T-helper 1 cell treated with Interleukin-12 subunit alpha and Interleukin-12 subunit beta and Interleukin-4 antibody, amounts not matched to agents 30 μg/mL and 1 μg/mL, for 36 hours (primary cell): Measurements from ENCODE around the gene EAF1.

Experiments used
- H3K27ac Mint-ChIP-seq: one replicate; pipeline ENCODE4 v1.8.0; 2021; ENCODE audit warnings: mild to moderate bottlenecking, mixed read lengths
- H3K27me3 Mint-ChIP-seq: one replicate; pipeline ENCODE4 v1.8.0; 2021; ENCODE audit warnings: low read depth, mixed read lengths
- H3K36me3 Mint-ChIP-seq: one replicate; pipeline ENCODE4 v1.8.0; 2021; ENCODE audit warnings: low read depth, mixed read lengths
- H3K4me1 Mint-ChIP-seq: one replicate; pipeline ENCODE4 v1.8.0; 2021; ENCODE audit warnings: low read depth, mixed read lengths
- H3K4me3 Mint-ChIP-seq: one replicate; pipeline ENCODE4 v1.8.0; 2021; ENCODE audit warnings: mild to moderate bottlenecking, moderate library complexity, mixed read lengths
- H3K9me3 Mint-ChIP-seq: one replicate; pipeline ENCODE4 v1.8.0; 2021; ENCODE audit warnings: mixed read lengths

Gene EAF1

GRCh38 chr3:15430624-15431023 is 3.2 kb downstream of the EAF1 start:
- H3K9me3 Mint-ChIP-seq: peaks cover 3% of the 10 kb centered on the region
- H3K36me3 Mint-ChIP-seq: peaks cover 39% of the 10 kb centered on the region
- peaks cover 41% of the 10 kb centered on the region for H3K4me1 Mint-ChIP-seq
- H3K27me3 Mint-ChIP-seq: no peaks in the 10 kb centered on the region
- H3K4me3 Mint-ChIP-seq: no peak overlapping the region
- peak overlapping the region; percentile 33 for H3K27ac Mint-ChIP-seq

- H3K9me3 Mint-ChIP-seq: peaks cover 3% of the 10 kb centered on the region
- H3K27ac Mint-ChIP-seq: no peak overlapping the region
- H3K36me3 Mint-ChIP-seq: peaks cover 42% of the 10 kb centered on the region
- no peaks in the 10 kb centered on the region for H3K27me3 Mint-ChIP-seq
- H3K4me3 Mint-ChIP-seq: no peak overlapping the region
- H3K4me1 Mint-ChIP-seq: peaks cover 34% of the 10 kb centered on the region
Observed at GRCh38 chr3:15431256-15431837, 3.9 kb downstream of the EAF1 start.

- Mint-ChIP-seq H3K27ac (no peak overlapping the region), H3K27me3 (no peaks in the 10 kb centered on the region), H3K36me3 (peaks cover 36% of the 10 kb centered on the region), H3K4me1 (peaks cover 24% of the 10 kb centered on the region), H3K9me3 (no peaks in the 10 kb centered on the region), H3K4me3 (no peak overlapping the region)
Observed at GRCh38 chr3:15433531-15433930, 6.1 kb downstream of the EAF1 start.

GRCh38 chr3:15434756-15435155 is 7.4 kb downstream of the EAF1 start:
- Mint-ChIP-seq H3K36me3 (peaks cover 46% of the 10 kb centered on the region), H3K4me1 (peaks cover 21% of the 10 kb centered on the region), H3K4me3 (no peak overlapping the region), H3K27ac (no peak overlapping the region), H3K9me3 (no peaks in the 10 kb centered on the region), H3K27me3 (no peaks in the 10 kb centered on the region)

GRCh38 chr3:15436246-15436645 is 8.8 kb downstream of the EAF1 start:
- peaks cover 28% of the 10 kb centered on the region for H3K4me1 Mint-ChIP-seq
- no peaks in the 10 kb centered on the region for H3K27me3 Mint-ChIP-seq

GRCh38 chr3:15438983-15439382 is 11.6 kb downstream of the EAF1 start:
- Mint-ChIP-seq H3K27ac (no peak overlapping the region), H3K4me3 (no peak overlapping the region), H3K9me3 (no peaks in the 10 kb centered on the region), H3K27me3 (no peaks in the 10 kb centered on the region), H3K36me3 (peaks cover 64% of the 10 kb centered on the region), H3K4me1 (peaks cover 19% of the 10 kb centered on the region)

More at GRCh38 chr3:15436246-15436645, 8.8 kb downstream of the EAF1 start:
- Mint-ChIP-seq H3K27ac (no peak overlapping the region), H3K4me3 (no peak overlapping the region), H3K36me3 (peaks cover 56% of the 10 kb centered on the region), H3K9me3 (no peaks in the 10 kb centered on the region)

GRCh38 chr3:15439476-15439875 is 12.1 kb downstream of the EAF1 start:
- Mint-ChIP-seq H3K27me3 (no peaks in the 10 kb centered on the region), H3K36me3 (peaks cover 60% of the 10 kb centered on the region), H3K27ac (no peak overlapping the region)

GRCh38 chr3:15440891-15441290 is 13.5 kb downstream of the EAF1 start:
- Mint-ChIP-seq H3K36me3 (peaks cover 57% of the 10 kb centered on the region), H3K27me3 (no peaks in the 10 kb centered on the region), H3K9me3 (no peaks in the 10 kb centered on the region), H3K4me3 (no peak overlapping the region), H3K27ac (peak overlapping the region; percentile 26), H3K4me1 (peaks cover 19% of the 10 kb centered on the region)

More at GRCh38 chr3:15439476-15439875, 12.1 kb downstream of the EAF1 start:
- peaks cover 19% of the 10 kb centered on the region for H3K4me1 Mint-ChIP-seq
- no peak overlapping the region for H3K4me3 Mint-ChIP-seq
- no peaks in the 10 kb centered on the region for H3K9me3 Mint-ChIP-seq

GRCh38 chr3:15443826-15444524 is 16.6 kb downstream of the EAF1 start:
- Mint-ChIP-seq H3K4me3 (no peak overlapping the region), H3K4me1 (peaks cover 19% of the 10 kb centered on the region), H3K36me3 (peaks cover 45% of the 10 kb centered on the region)

GRCh38 chr3:15449489-15450224 is 22.3 kb downstream of the EAF1 start:
- no peaks in the 10 kb centered on the region for H3K27me3 Mint-ChIP-seq
- H3K4me1 Mint-ChIP-seq: no peaks in the 10 kb centered on the region
- no peak overlapping the region for H3K27ac Mint-ChIP-seq
- H3K36me3 Mint-ChIP-seq: peaks cover 9% of the 10 kb centered on the region
- no peak overlapping the region for H3K4me3 Mint-ChIP-seq
- no peaks in the 10 kb centered on the region for H3K9me3 Mint-ChIP-seq

More at GRCh38 chr3:15443826-15444524, 16.6 kb downstream of the EAF1 start:
- Mint-ChIP-seq H3K27ac (no peak overlapping the region), H3K27me3 (no peaks in the 10 kb centered on the region), H3K9me3 (no peaks in the 10 kb centered on the region)

- Mint-ChIP-seq H3K4me1 (no peaks in the 10 kb centered on the region), H3K4me3 (no peak overlapping the region), H3K9me3 (no peaks in the 10 kb centered on the region), H3K36me3 (peaks cover 5% of the 10 kb centered on the region), H3K27me3 (no peaks in the 10 kb centered on the region), H3K27ac (no peak overlapping the region)
Observed at GRCh38 chr3:15450438-15451215, 23.2 kb downstream of the EAF1 start.

GRCh38 chr3:15451216-15452113 is 24.1 kb downstream of the EAF1 start:
- H3K27ac Mint-ChIP-seq: no peak overlapping the region
- no peaks in the 10 kb centered on the region for H3K4me1 Mint-ChIP-seq
- H3K36me3 Mint-ChIP-seq: peaks cover 5% of the 10 kb centered on the region
- H3K4me3 Mint-ChIP-seq: no peak overlapping the region
- no peaks in the 10 kb centered on the region for H3K9me3 Mint-ChIP-seq
- H3K27me3 Mint-ChIP-seq: no peaks in the 10 kb centered on the region

- Mint-ChIP-seq H3K4me3 (no peak overlapping the region), H3K4me1 (no peaks in the 10 kb centered on the region), H3K36me3 (peaks cover 5% of the 10 kb centered on the region), H3K27ac (no peak overlapping the region), H3K9me3 (no peaks in the 10 kb centered on the region), H3K27me3 (no peaks in the 10 kb centered on the region)
Observed at GRCh38 chr3:15452156-15452555, 24.8 kb downstream of the EAF1 start.
